ENCODE results near the gene JAM2.

The JAM2 gene

GRCh38 chr21:25722631-25723030 lies 83.6 kb downstream of the JAM2 start:
- DNase-seq: no peak

GRCh38 chr21:25732091-25732760 lies 93.2 kb downstream of the JAM2 start:
- DNase-seq: no peak

- no peak for DNase-seq
Observed at GRCh38 chr21:25733859-25734653, 95.0 kb downstream of the JAM2 start.

GRCh38 chr21:25734654-25734903 lies 95.5 kb downstream of the JAM2 start:
- no peak for DNase-seq

- DNase-seq: peak; percentile 92 to 95
Observed at GRCh38 chr21:25734904-25735645, 96.0 kb downstream of the JAM2 start, which contains the start of the genes ATP5PF and GABPA. TSS of gene ATP5PF (minus strand) at chr21:25734904. CDS start at chr21:25729794, 5,110 bp downstream. TSS of gene GABPA (plus strand) at chr21:25734972. CDS start at chr21:25741599, 6,627 bp downstream.

- peak; percentile 44 to 78 for DNase-seq
Observed at GRCh38 chr21:25735646-25736597, 96.9 kb downstream of the JAM2 start.

- DNase-seq: no peak
Observed at GRCh38 chr21:25737421-25737820, 98.4 kb downstream of the JAM2 start.

GRCh38 chr21:25742900-25743299 lies 103.8 kb downstream of the JAM2 start:
- DNase-seq: no peak

- no peak for DNase-seq
Observed at GRCh38 chr21:25744854-25745253, 105.8 kb downstream of the JAM2 start.

GRCh38 chr21:25750085-25750484 lies 111.0 kb downstream of the JAM2 start:
- DNase-seq: no peak

- DNase-seq: no peak
Observed at GRCh38 chr21:25752416-25752815, 113.4 kb downstream of the JAM2 start.

- no peak for DNase-seq
Observed at GRCh38 chr21:25756190-25756932, 117.3 kb downstream of the JAM2 start.

- no peak for DNase-seq
Observed at GRCh38 chr21:25757531-25757930, 118.5 kb downstream of the JAM2 start.

- no peak for DNase-seq
Observed at GRCh38 chr21:25759573-25759972, 120.5 kb downstream of the JAM2 start.

GRCh38 chr21:25760061-25760460 lies 121.0 kb downstream of the JAM2 start:
- DNase-seq: no peak

- DNase-seq: no peak
Observed at GRCh38 chr21:25760677-25761076, 121.6 kb downstream of the JAM2 start.

GRCh38 chr21:25764065-25764464 lies 125.0 kb downstream of the JAM2 start:
- no peak for DNase-seq

Measured in NCI-H187 (cell line).